SK-N-SH treated with all-trans-retinoic acid at 6 μM for 48 hours (cell line): ENCODE results near the gene ZNF778.

Experiments
- ATAC-seq: fragments of 200-7000 bp; cut with Tn5 transposase; 3 replicates; pipeline ENCODE4 v1.9.1; 2020; ENCODE audit warnings: mild to moderate bottlenecking, moderate library complexity
- ARNTL ChIP-seq: fragments of 450-650 bp; formaldehyde crosslinking; IDR thresholded peaks from 2 replicates; pipeline ENCODE4 v1.5.0; 2020; ENCODE audit warnings: low read depth, mild to moderate bottlenecking, moderate library complexity, borderline replicate concordance
- CREB5 ChIP-seq: fragments of 250-450 bp; sonication (Bioruptor Pico); IDR thresholded peaks from 2 replicates; pipeline ENCODE4 v1.5.1; 2020; ENCODE audit warnings: low read depth, mild to moderate bottlenecking, moderate library complexity
- CSDC2 ChIP-seq: fragments of 250-450 bp; sonication (Bioruptor Pico); IDR thresholded peaks from 2 replicates; pipeline ENCODE4 v1.5.0; 2020; ENCODE audit warnings: mild to moderate bottlenecking, moderate library complexity
- ESRRG ChIP-seq: fragments of 250-450 bp; sonication (Bioruptor Pico); IDR thresholded peaks from 2 replicates; pipeline ENCODE4 v1.6.1; 2021; ENCODE audit warnings: mild to moderate bottlenecking
- GLIS3 ChIP-seq: fragments of 250-450 bp; sonication (Bioruptor Pico); IDR thresholded peaks from 2 replicates; pipeline ENCODE4 v1.5.0; 2020; ENCODE audit warnings: mild to moderate bottlenecking, moderate library complexity
- ISL1 ChIP-seq: fragments of 250-450 bp; sonication (Bioruptor Pico); IDR thresholded peaks from 2 replicates; pipeline ENCODE4 v2.1.2; 2022; ENCODE audit warnings: mild to moderate bottlenecking, moderate library complexity
- OSR1 ChIP-seq: fragments of 250-450 bp; sonication (Bioruptor Pico); IDR thresholded peaks from 2 replicates; pipeline ENCODE4 v1.8.0; 2022; ENCODE audit warnings: moderate library complexity, mild to moderate bottlenecking, inconsistent platforms
- POU6F1 ChIP-seq: fragments of 250-450 bp; sonication (Bioruptor Pico); IDR thresholded peaks from 2 replicates; pipeline ENCODE4 v1.8.0; 2021; ENCODE audit warnings: low read depth, mild to moderate bottlenecking, moderate library complexity, borderline replicate concordance
- PPARA ChIP-seq: fragments of 250-450 bp; sonication (Bioruptor Pico); IDR thresholded peaks from 2 replicates; pipeline ENCODE4 v1.5.0; 2020; ENCODE audit warnings: mild to moderate bottlenecking, borderline replicate concordance
- RARB ChIP-seq: fragments of 250-450 bp; sonication (Bioruptor Pico); IDR thresholded peaks from 2 replicates; pipeline ENCODE4 v1.8.0; 2021; ENCODE audit warnings: mild to moderate bottlenecking, moderate library complexity
- SNAI2 ChIP-seq: fragments of 250-450 bp; sonication (Bioruptor Pico); IDR thresholded peaks from 2 replicates; pipeline ENCODE4 v1.5.0; 2020; ENCODE audit warnings: mild to moderate bottlenecking, moderate library complexity
- TCF4 ChIP-seq: fragments of 250-450 bp; sonication (Bioruptor Pico); IDR thresholded peaks from 2 replicates; pipeline ENCODE4 v1.8.0; 2021; ENCODE audit warnings: mild to moderate bottlenecking, moderate library complexity, borderline replicate concordance
- TOX ChIP-seq: fragments of 250-450 bp; sonication (Bioruptor Pico); IDR thresholded peaks from 2 replicates; pipeline ENCODE4 v1.8.0; 2021; ENCODE audit warnings: mild to moderate bottlenecking, moderate library complexity, borderline replicate concordance
- ZC3H10 ChIP-seq: fragments of 250-450 bp; sonication (Bioruptor Pico); IDR thresholded peaks from 2 replicates; pipeline ENCODE4 v1.5.1; 2021; ENCODE audit warnings: mild to moderate bottlenecking, moderate library complexity
- ZFP3 ChIP-seq: fragments of 250-450 bp; sonication (Bioruptor Pico); IDR thresholded peaks from 2 replicates; pipeline ENCODE4 v1.5.0; 2020; ENCODE audit warnings: mild to moderate bottlenecking, moderate library complexity
- ZFP30 ChIP-seq: fragments of 450-650 bp; formaldehyde crosslinking; IDR thresholded peaks from 2 replicates; pipeline ENCODE4 v1.5.0; 2022; ENCODE audit warnings: mild to moderate bottlenecking, moderate library complexity
- ZNF565 ChIP-seq: fragments of 450-650 bp; formaldehyde crosslinking; conservative IDR thresholded peaks from 2 replicates; pipeline ENCODE4 v1.5.0; 2020; ENCODE audit warnings: low read depth, mild to moderate bottlenecking, moderate library complexity
- ZNF70 ChIP-seq: fragments of 450-650 bp; formaldehyde crosslinking; IDR thresholded peaks from 2 replicates; pipeline ENCODE4 v1.5.0; 2020; ENCODE audit warnings: mild to moderate bottlenecking, moderate library complexity
- ZNF8 ChIP-seq: fragments of 450-650 bp; formaldehyde crosslinking; IDR thresholded peaks from 2 replicates; pipeline ENCODE4 v1.5.0; 2020; ENCODE audit warnings: mild to moderate bottlenecking, moderate library complexity
- TF ChIP-seq, protein P1 (sequence below): fragments of 250-450 bp; sonication (Bioruptor Pico); IDR thresholded peaks from 2 replicates; pipeline ENCODE4 v1.8.0; 2020; ENCODE audit warnings: mild to moderate bottlenecking, moderate library complexity, borderline replicate concordance
- TF ChIP-seq, protein P2 (sequence below): fragments of 250-450 bp; sonication (Bioruptor Pico); IDR thresholded peaks from 2 replicates; pipeline ENCODE4 v1.5.0; 2020; ENCODE audit warnings: mild to moderate bottlenecking, moderate library complexity
- TF ChIP-seq, protein P3 (sequence below): fragments of 250-450 bp; sonication (Bioruptor Pico); IDR thresholded peaks from 2 replicates; pipeline ENCODE4 v1.5.1; 2021; ENCODE audit warnings: mild to moderate bottlenecking, moderate library complexity

The ZNF778 gene

GRCh38 chr16:89193576-89194293, 23.8 kb upstream of the ZNF778 start:
- no peak for TF ChIP-seq PPARA (CRISPR knock-in tag)
- TF ChIP-seq RARB: no peak
- TF ChIP-seq ARNTL (CRISPR knock-in tag): no peak
- TF ChIP-seq POU6F1 (CRISPR knock-in tag): no peak
- no peak for TF ChIP-seq ISL1 (CRISPR knock-in tag)
- TF ChIP-seq TCF4 (CRISPR knock-in tag): no peak
- TF ChIP-seq, protein P1, sequence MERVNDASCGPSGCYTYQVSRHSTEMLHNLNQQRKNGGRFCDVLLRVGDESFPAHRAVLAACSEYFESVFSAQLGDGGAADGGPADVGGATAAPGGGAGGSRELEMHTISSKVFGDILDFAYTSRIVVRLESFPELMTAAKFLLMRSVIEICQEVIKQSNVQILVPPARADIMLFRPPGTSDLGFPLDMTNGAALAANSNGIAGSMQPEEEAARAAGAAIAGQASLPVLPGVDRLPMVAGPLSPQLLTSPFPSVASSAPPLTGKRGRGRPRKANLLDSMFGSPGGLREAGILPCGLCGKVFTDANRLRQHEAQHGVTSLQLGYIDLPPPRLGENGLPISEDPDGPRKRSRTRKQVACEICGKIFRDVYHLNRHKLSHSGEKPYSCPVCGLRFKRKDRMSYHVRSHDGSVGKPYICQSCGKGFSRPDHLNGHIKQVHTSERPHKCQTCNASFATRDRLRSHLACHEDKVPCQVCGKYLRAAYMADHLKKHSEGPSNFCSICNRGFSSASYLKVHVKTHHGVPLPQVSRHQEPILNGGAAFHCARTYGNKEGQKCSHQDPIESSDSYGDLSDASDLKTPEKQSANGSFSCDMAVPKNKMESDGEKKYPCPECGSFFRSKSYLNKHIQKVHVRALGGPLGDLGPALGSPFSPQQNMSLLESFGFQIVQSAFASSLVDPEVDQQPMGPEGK (CRISPR knock-in tag): no peak
- TF ChIP-seq ZFP3 (CRISPR knock-in tag): no peak
- TF ChIP-seq ESRRG: no peak
- no peak for TF ChIP-seq SNAI2 (CRISPR knock-in tag)
- TF ChIP-seq, protein P2, sequence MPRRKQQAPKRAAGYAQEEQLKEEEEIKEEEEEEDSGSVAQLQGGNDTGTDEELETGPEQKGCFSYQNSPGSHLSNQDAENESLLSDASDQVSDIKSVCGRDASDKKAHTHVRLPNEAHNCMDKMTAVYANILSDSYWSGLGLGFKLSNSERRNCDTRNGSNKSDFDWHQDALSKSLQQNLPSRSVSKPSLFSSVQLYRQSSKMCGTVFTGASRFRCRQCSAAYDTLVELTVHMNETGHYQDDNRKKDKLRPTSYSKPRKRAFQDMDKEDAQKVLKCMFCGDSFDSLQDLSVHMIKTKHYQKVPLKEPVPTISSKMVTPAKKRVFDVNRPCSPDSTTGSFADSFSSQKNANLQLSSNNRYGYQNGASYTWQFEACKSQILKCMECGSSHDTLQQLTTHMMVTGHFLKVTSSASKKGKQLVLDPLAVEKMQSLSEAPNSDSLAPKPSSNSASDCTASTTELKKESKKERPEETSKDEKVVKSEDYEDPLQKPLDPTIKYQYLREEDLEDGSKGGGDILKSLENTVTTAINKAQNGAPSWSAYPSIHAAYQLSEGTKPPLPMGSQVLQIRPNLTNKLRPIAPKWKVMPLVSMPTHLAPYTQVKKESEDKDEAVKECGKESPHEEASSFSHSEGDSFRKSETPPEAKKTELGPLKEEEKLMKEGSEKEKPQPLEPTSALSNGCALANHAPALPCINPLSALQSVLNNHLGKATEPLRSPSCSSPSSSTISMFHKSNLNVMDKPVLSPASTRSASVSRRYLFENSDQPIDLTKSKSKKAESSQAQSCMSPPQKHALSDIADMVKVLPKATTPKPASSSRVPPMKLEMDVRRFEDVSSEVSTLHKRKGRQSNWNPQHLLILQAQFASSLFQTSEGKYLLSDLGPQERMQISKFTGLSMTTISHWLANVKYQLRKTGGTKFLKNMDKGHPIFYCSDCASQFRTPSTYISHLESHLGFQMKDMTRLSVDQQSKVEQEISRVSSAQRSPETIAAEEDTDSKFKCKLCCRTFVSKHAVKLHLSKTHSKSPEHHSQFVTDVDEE (CRISPR knock-in tag): no peak
- no peak for TF ChIP-seq ZNF565
- TF ChIP-seq ZNF8 (CRISPR knock-in tag): no peak
- TF ChIP-seq ZNF70 (CRISPR knock-in tag): no peak
- TF ChIP-seq GLIS3 (CRISPR knock-in tag): no peak
- TF ChIP-seq ZC3H10 (CRISPR knock-in tag): no peak
- no peak for TF ChIP-seq TOX (CRISPR knock-in tag)
- TF ChIP-seq, protein P3, sequence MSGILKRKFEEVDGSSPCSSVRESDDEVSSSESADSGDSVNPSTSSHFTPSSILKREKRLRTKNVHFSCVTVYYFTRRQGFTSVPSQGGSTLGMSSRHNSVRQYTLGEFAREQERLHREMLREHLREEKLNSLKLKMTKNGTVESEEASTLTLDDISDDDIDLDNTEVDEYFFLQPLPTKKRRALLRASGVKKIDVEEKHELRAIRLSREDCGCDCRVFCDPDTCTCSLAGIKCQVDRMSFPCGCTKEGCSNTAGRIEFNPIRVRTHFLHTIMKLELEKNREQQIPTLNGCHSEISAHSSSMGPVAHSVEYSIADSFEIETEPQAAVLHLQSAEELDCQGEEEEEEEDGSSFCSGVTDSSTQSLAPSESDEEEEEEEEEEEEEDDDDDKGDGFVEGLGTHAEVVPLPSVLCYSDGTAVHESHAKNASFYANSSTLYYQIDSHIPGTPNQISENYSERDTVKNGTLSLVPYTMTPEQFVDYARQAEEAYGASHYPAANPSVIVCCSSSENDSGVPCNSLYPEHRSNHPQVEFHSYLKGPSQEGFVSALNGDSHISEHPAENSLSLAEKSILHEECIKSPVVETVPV (CRISPR knock-in tag): no peak
- TF ChIP-seq CREB5: no peak
- no peak for TF ChIP-seq CSDC2 (CRISPR knock-in tag)
- ATAC-seq: no peak

DNA sequence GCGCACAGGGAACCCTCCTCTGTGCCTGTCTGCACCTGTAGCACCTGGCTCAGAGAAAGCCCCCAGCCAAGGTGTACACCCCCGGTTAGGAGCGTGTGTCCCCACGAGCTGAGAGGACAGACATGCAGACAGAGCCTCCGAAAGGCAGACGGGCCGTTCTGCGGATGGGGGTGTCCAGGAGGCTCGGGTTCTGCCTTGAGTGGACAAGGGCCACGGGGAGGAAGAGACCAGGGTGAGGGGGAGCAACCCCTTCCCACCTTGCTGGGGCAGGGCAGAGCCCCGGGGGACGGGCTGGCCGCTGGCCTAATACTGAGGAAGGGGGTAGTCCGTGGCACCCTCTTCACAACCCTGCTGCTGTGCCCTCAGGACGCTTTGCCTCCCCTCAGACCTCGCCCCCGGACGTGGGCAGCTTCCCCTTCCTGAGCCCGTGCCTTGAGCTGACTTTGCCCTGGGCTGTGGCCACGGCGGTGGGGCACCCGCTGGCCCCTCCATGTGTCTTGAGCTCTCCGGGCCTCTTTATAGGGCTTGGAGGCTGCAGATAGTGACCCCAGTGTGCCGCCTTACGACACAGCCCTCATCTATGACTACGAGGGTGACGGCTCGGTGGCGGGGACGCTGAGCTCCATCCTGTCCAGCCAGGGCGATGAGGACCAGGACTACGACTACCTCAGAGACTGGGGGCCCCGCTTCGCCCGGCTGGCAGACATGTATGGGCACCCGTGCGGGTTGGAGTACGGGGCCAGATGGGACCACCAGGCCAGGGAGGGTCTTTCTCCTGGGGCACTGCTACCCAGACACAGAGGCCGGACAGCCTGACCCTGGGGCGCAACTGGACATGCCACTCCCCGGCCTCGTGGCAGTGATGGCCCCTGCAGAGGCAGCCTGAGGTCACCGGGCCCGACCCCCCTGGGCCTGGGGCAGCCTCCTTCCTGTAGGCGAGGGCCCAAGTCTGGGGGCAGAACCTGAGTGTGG, 22.9 kb upstream of the ZNF778 start:
- ATAC-seq: no peak
- TF ChIP-seq ARNTL (CRISPR knock-in tag) (no peak), ZFP3 (CRISPR knock-in tag) (no peak), TCF4 (CRISPR knock-in tag) (no peak), GLIS3 (CRISPR knock-in tag) (no peak), TOX (CRISPR knock-in tag) (no peak), ZNF70 (CRISPR knock-in tag) (no peak), ZNF565 (no peak), ZFP30 (CRISPR knock-in tag) (no peak), OSR1 (CRISPR knock-in tag) (no peak), CREB5 (no peak)
- TF ChIP-seq, protein P3 (CRISPR knock-in tag): no peak
- TF ChIP-seq, protein P2 (CRISPR knock-in tag): no peak
